Left ventricle myocardium inferior (tissue), 1 donor: Measurements from ENCODE around the gene HOGA1. TPM values are rescaled to one million over a fixed set of nuclear protein-coding genes. Genes with fewer than 3 reads are reported as not detected.

Source experiments
- DNase-seq: peaks from one replicate; pipeline ENCODE4 v3.0.0-alpha.2; 2020
- H3K27ac ChIP-seq: fragments of 200-600 bp; replicated peaks from 2 replicates; pipeline ENCODE4 v1.8.0; 2021
- H3K27me3 ChIP-seq: fragments of 200-600 bp; 2 replicates; pipeline ENCODE4 v1.8.0; 2021; ENCODE audit warnings: low read depth
- H3K36me3 ChIP-seq: fragments of 200-600 bp; 2 replicates; pipeline ENCODE4 v1.8.0; 2021
- H3K4me1 ChIP-seq: fragments of 200-600 bp; 2 replicates; pipeline ENCODE4 v1.8.0; 2021
- H3K4me3 ChIP-seq: fragments of 200-600 bp; 2 replicates; pipeline ENCODE4 v1.8.0; 2021; ENCODE audit warnings: mild to moderate bottlenecking, moderate library complexity
- H3K9me3 ChIP-seq: fragments of 200-600 bp; replicated peaks from 2 replicates; pipeline ENCODE4 v1.8.0; 2021
- CTCF ChIP-seq: fragments of 200-600 bp; IDR thresholded peaks from 2 replicates; pipeline ENCODE4 v1.8.0; 2021; ENCODE audit warnings: antibody characterized with exemption, mild to moderate bottlenecking, borderline replicate concordance
- intact Hi-C: fragments of 100-400 bp; cut with micrococcal nuclease; formaldehyde crosslinking; loops from one replicate; pipeline ENCODE4 v1.11.0; 2022
- total RNA-seq: library from RNA; stranded (reverse); fragmentation: NEBNext Ultra II Directional; extraction: Animal tissue kit (Norgen Biotek cat#: 25700); gene quantifications from one replicate; pipeline ENCODE4 v1.2.1, GENCODE V29; 2021
- donor health status: DM: no; HTN: yes; CAD: no; lungs with severe emphysema.

Gene HOGA1
- total RNA-seq, 1 donor from 2014 or later: 47.1 TPM

GRCh38 chr10:97601268-97602215, 17.4 kb downstream of the HOGA1 start:
- Histone ChIP-seq H3K4me3 (no peak overlapping the region), H3K9me3 (no peaks in the 10 kb centered on the region), H3K4me1 (peaks cover 36% of the 10 kb centered on the region), H3K27me3 (no peaks in the 10 kb centered on the region), H3K27ac (peak overlapping the region; percentile 93), H3K36me3 (no peaks in the 10 kb centered on the region)
- TF ChIP-seq CTCF: no peak
- intact Hi-C loops: no loop called here
- DNase-seq: peak; percentile 62

- H3K4me1 ChIP-seq: peaks cover 37% of the 10 kb centered on the region
- H3K4me3 ChIP-seq: no peak overlapping the region
- no peaks in the 10 kb centered on the region for H3K9me3 ChIP-seq
- no peak for TF ChIP-seq CTCF
- no peak for DNase-seq
- H3K27me3 ChIP-seq: no peaks in the 10 kb centered on the region
- H3K27ac ChIP-seq: peak overlapping the region; percentile 84
- H3K36me3 ChIP-seq: no peaks in the 10 kb centered on the region
- intact Hi-C loops: loop anchor here (5.0 kb wide), 1 partner anchor 35 kb away; the partner anchor contains the start of gene ANKRD2
Observed at GRCh38 chr10:97607095-97607636, 23.0 kb downstream of the HOGA1 start.

GRCh38 chr10:97608991-97609561, 24.9 kb downstream of the HOGA1 start:
- Histone ChIP-seq H3K4me3 (no peak overlapping the region), H3K27ac (peak overlapping the region; percentile 84), H3K9me3 (no peaks in the 10 kb centered on the region), H3K4me1 (peaks cover 41% of the 10 kb centered on the region), H3K36me3 (no peaks in the 10 kb centered on the region), H3K27me3 (no peaks in the 10 kb centered on the region)
- no peak for TF ChIP-seq CTCF
- intact Hi-C loops: loop anchor here (5.0 kb wide), 1 partner anchor 37 kb away; the partner anchor contains the start of gene ANKRD2
- DNase-seq: peak; percentile 78

GRCh38 chr10:97611473-97611872, 27.3 kb downstream of the HOGA1 start:
- DNase-seq: no peak
- H3K27ac ChIP-seq: peak overlapping the region; percentile 84
- no peak overlapping the region for H3K4me3 ChIP-seq
- no peaks in the 10 kb centered on the region for H3K9me3 ChIP-seq
- peaks cover 41% of the 10 kb centered on the region for H3K4me1 ChIP-seq
- intact Hi-C loops: no loop called here
- no peaks in the 10 kb centered on the region for H3K27me3 ChIP-seq
- no peaks in the 10 kb centered on the region for H3K36me3 ChIP-seq
- TF ChIP-seq CTCF: no peak

GRCh38 chr10:97612386-97612785, 28.2 kb downstream of the HOGA1 start:
- Histone ChIP-seq H3K4me1 (peaks cover 41% of the 10 kb centered on the region), H3K36me3 (no peaks in the 10 kb centered on the region), H3K9me3 (no peaks in the 10 kb centered on the region), H3K27me3 (no peaks in the 10 kb centered on the region), H3K4me3 (no peak overlapping the region), H3K27ac (peak overlapping the region; percentile 84)
- intact Hi-C loops: no loop called here
- DNase-seq: no peak
- TF ChIP-seq CTCF: peak; percentile 67
